GM10266 (cell line): ENCODE measurements around the gene GRB7.
"Not testable (repeated sequence)": the region's sequence is repeated elsewhere in the genome, so short reads cannot be mapped to it uniquely, and the experiment has no call there.

Experiments used
- DNase-seq: peaks from one replicate; pipeline ENCODE4 v3.0.0; 2012; ENCODE audit errors: extremely low spot score
- TF ChIP-seq, protein P1 (sequence below): IDR thresholded peaks from 2 replicates; pipeline ENCODE4 v1.5.1; 2012; ENCODE audit warnings: mild to moderate bottlenecking, low read depth; ENCODE audit not compliant: control insufficient read depth, insufficient read depth; ENCODE audit errors: missing control alignments

GRB7 gene

DNA sequence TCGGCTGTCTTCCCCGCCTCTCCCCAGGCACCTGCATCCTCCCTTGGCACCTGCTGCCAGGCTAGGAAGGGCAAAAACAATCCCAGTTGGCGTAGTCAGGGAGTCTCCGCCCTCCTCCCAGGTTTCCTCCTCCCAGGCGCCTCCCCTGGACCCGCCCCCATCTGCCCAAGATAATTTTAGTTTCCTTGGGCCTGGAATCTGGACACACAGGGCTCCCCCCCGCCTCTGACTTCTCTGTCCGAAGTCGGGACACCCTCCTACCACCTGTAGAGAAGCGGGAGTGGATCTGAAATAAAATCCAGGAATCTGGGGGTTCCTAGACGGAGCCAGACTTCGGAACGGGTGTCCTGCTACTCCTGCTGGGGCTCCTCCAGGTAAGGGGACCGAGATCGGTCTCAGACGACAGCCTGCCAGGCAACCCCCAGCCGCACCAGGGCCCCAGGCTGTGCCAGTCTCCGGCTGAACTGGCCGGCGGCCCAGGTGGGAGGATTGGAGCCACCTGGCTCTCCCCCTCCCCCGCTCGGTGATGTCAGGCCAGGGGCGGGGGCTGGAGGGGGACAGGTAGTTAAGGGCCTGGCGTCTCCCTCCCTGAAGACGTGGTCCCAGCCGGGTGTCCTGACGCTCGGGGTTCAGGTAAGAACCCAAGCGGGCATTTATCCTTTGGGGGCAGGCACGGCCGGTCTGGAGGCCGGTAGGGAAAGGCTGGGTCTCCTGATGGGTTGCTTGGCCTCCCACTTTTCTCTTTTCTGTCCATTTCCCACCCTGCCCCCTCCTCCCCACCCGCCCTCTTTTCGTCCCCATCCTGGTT, at the start of gene GRB7:
GRB7 (plus strand) TSS at position 179 of the 808 bp plus-strand sequence. CDS start 4,364 bp downstream, outside the sequence.
- DNase-seq: no peak
- TF ChIP-seq, protein P1, sequence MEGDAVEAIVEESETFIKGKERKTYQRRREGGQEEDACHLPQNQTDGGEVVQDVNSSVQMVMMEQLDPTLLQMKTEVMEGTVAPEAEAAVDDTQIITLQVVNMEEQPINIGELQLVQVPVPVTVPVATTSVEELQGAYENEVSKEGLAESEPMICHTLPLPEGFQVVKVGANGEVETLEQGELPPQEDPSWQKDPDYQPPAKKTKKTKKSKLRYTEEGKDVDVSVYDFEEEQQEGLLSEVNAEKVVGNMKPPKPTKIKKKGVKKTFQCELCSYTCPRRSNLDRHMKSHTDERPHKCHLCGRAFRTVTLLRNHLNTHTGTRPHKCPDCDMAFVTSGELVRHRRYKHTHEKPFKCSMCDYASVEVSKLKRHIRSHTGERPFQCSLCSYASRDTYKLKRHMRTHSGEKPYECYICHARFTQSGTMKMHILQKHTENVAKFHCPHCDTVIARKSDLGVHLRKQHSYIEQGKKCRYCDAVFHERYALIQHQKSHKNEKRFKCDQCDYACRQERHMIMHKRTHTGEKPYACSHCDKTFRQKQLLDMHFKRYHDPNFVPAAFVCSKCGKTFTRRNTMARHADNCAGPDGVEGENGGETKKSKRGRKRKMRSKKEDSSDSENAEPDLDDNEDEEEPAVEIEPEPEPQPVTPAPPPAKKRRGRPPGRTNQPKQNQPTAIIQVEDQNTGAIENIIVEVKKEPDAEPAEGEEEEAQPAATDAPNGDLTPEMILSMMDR: no peak

DNA sequence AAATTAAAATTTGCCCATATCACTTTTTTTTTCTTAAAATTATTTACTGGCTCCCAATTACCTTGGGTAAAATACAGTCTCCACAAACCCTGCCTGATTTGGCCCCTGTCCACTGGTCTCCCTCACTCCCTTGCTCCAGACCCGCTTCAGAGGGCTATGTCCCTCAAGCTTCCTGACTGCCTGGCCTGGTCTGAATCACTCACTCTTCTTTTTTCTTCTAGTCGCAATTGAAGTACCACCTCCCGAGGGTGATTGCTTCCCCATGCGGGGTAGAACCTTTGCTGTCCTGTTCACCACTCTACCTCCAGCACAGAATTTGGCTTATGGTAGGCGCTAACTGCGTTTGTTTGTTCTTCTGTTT, 49.3 kb upstream of the GRB7 start:
- TF ChIP-seq, protein P1: no peak
- no peak for DNase-seq

DNA sequence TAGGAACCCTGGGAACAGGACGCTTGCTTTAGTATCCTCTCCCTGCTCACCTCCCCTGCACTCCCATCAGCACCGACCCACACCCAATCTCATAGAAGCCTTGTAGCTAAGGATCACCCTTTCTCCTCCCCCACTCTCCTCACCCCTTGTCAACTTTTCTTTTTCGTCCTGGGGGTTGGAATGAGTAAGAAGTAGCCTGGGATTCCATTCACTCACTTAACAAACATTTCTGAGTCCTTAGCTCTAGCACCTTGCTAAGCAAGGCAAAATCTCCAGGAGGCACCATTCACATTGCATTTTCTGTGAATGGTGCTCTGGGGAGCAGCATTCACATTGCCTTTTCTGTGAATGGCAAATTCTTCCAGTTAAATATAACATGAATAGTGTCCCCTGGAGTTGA, 48.8 kb upstream of the GRB7 start:
- no peak for DNase-seq
- TF ChIP-seq, protein P1: no peak

DNA sequence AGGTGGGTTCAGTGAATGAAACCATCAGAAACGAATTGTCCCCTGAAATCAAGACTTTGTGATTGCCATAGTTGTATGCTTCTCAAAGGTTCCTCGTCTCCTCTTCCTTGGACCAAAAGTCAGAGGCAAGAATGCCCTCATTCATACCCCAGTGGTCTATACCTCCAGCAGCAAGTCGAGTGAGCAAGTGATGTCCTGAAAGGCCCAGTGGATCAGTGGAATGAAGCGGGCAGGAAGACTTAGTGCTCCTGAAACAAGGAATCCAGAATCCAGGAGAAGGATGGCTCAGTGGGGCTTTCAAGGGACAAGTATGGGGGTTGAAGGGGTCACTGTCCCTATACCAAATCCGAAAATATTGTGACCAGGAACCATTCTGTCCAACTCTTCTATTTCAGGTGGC, 43.1 kb upstream of the GRB7 start:
- no peak for DNase-seq
- TF ChIP-seq, protein P1: no peak

DNA sequence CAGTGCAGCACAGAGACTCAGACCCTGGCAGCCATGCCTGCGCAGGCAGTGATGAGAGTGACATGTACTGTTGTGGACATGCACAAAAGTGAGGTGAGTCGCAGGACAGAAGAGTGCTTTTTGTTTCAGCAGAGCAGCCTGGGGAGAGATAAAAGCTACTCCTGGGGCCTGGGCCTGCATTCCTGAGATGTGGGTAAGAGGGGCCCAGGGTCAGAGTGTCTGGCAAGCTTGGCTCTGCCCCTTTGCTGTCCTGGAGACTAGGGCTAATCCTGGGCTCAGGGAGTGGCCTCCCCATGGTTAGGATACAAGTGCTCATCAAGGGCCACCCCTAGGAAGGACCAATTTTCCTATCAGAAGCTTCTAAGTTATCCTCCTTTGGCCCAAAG, 42.7 kb upstream of the GRB7 start:
- no peak for DNase-seq
- TF ChIP-seq, protein P1: no peak

DNA sequence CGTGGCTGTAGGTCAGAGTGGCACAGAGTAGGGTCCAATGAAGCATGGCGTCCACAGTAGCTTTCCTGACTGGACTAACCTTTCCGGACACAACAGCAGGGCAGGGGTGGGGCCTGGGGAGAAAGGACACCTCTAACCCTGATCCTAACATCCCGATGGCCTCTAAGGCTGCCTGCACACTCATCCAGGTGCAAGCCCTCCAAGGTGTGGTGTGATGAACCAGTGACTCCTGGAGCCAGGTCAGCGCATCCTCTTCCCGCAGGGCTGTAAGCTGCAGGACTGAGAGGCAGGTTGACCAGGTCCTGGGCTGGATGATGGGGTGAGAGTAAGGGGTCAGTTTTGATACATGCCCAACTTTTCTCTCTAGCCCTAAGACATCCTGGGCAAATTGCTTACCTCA, 41.0 kb upstream of the GRB7 start:
- no peak for DNase-seq
- TF ChIP-seq, protein P1: no peak

DNA sequence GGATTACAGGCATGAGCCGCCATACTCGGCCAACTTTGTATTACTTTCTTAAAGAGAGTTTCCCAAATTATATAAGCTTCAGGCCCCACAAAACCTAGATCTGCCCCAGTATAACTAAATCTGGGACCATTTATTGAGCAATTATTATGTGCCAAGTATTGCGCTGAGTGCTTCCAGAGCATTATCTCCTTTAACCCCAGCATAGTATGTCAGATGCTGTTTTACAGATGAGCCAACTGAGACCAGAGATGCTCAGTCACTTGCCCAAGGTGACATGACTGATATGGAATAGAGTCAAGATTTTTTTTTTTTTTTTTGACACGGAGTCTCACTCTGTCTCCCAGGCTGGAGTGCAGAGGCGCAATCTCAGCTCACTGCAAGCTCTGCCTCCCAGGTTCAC, 39.8 kb upstream of the GRB7 start:
- no peak for DNase-seq
- TF ChIP-seq, protein P1: no peak

DNA sequence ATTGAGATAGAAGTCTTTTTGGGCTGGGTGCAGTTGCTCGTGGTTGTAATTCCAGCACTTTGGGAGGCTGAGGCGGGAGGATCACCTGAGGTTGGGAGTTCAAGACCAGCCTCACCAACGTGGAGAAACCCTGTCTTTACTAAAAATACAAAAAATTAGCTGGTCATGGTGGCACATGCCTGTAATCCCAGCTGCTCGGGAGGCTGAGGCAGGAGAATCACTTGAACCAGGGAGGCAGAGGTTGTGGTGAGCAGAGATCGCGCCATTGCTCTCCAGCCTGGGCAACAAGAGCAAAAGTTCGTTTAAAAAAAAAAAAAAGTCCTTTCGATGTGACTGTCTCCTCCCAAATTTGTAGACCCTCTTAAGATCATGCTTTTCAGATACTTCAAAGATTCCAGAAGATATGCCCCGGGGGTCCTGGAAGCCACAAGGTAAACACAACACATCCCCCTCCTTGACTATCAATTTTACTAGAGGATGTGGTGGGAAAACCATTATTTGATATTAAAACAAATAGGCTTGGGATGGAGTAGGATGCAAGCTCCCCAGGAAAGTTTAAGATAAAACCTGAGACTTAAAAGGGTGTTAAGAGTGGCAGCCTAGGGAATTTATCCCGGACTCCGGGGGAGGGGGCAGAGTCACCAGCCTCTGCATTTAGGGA, 38.5 kb upstream of the GRB7 start:
- not testable (repeated sequence) for DNase-seq
